GM21381 (cell line): ENCODE measurements around the gene SIK3.
"Not testable (repeated sequence)": the region's sequence is repeated elsewhere in the genome, so short reads cannot be mapped to it uniquely, and the experiment has no call there.

ENCODE experiments used
- ATAC-seq: cut with Tn5 transposase; IDR thresholded peaks from one replicate; pipeline ENCODE4 v1.9.1; 2021; ENCODE audit warnings: mild to moderate bottlenecking, moderate library complexity; ENCODE audit not compliant: unreplicated experiment

SIK3 gene

GRCh38 chr11:116808262-116809175 lies 289.7 kb downstream of the SIK3 start:
- no peak for ATAC-seq

- no peak for ATAC-seq
These were observed 290.5 kb downstream of the SIK3 start for GRCh38 chr11:116807601-116808261.

- no peak for ATAC-seq
These were observed 294.2 kb downstream of the SIK3 start for GRCh38 chr11:116804001-116804400.

GRCh38 chr11:116801662-116802061 lies 296.6 kb downstream of the SIK3 start:
- not testable (repeated sequence) for ATAC-seq

GRCh38 chr11:116800610-116801009 lies 297.6 kb downstream of the SIK3 start:
- no peak for ATAC-seq

GRCh38 chr11:116798368-116798767 lies 299.9 kb downstream of the SIK3 start:
- ATAC-seq = no peak

GRCh38 chr11:116797816-116798215 lies 300.4 kb downstream of the SIK3 start:
- ATAC-seq = no peak

- ATAC-seq = no peak
These were observed 301.7 kb downstream of the SIK3 start for GRCh38 chr11:116796548-116796947.

GRCh38 chr11:116794851-116795250 lies 303.4 kb downstream of the SIK3 start:
- no peak for ATAC-seq

- no peak for ATAC-seq
These were observed 304.5 kb downstream of the SIK3 start for GRCh38 chr11:116793772-116794097.
